Mesenchymal stem cell (in vitro differentiated cells and primary cell): ENCODE measurements around the gene PRELID1.

Experiments used
- DNase-seq: peaks from one replicate; pipeline ENCODE4 v3.0.0-alpha.2; 2013
- H2AFZ ChIP-seq: one replicate; pipeline ENCODE4 v1.6.1; 2013; ENCODE audit warnings: low read depth, mild to moderate bottlenecking, control low read depth, inconsistent platforms, low read length, moderate library complexity
- H2AK5ac ChIP-seq: 2 replicates; pipeline ENCODE4 v1.6.1; 2013; ENCODE audit warnings: low read length, moderate library complexity, mild to moderate bottlenecking, inconsistent platforms; ENCODE audit not compliant: severe bottlenecking
- H2BK120ac ChIP-seq: one replicate; pipeline ENCODE4 v1.6.1; 2013; ENCODE audit warnings: low read depth, mild to moderate bottlenecking, inconsistent platforms, low read length, moderate library complexity
- H2BK12ac ChIP-seq, 2 experiments: one replicate each; pipeline ENCODE4 v1.6.1; 2013; ENCODE audit warnings: inconsistent platforms in 2 of 2, low read length in 2 of 2, mild to moderate bottlenecking in 2 of 2, moderate library complexity in 2 of 2, control low read depth in 1 of 2
- H2BK15ac ChIP-seq: one replicate; pipeline ENCODE4 v1.6.1; 2013; ENCODE audit warnings: mild to moderate bottlenecking, low read depth, inconsistent platforms; ENCODE audit not compliant: poor library complexity, severe bottlenecking
- H2BK5ac ChIP-seq: 2 replicates; pipeline ENCODE4 v1.6.1; 2013; ENCODE audit warnings: low read depth, mild to moderate bottlenecking, low read length, control low read depth, inconsistent platforms; ENCODE audit not compliant: poor library complexity, severe bottlenecking
- H3K14ac ChIP-seq, 2 experiments: one replicate each; pipeline ENCODE4 v1.6.1; 2013; ENCODE audit warnings: inconsistent platforms in 2 of 2, low read length in 2 of 2, control low read depth in 1 of 2, mild to moderate bottlenecking in 1 of 2, moderate library complexity in 1 of 2
- H3K18ac ChIP-seq, 2 experiments: one replicate each; pipeline ENCODE4 v1.6.1; 2013; ENCODE audit warnings: inconsistent platforms in 2 of 2, low read length in 2 of 2, control low read depth in 1 of 2, low read depth in 1 of 2, mild to moderate bottlenecking in 1 of 2
- H3K23ac ChIP-seq, 2 experiments: one replicate each; pipeline ENCODE4 v1.6.1; 2013; ENCODE audit warnings: inconsistent platforms in 2 of 2, low read length in 2 of 2, mild to moderate bottlenecking in 2 of 2, moderate library complexity in 2 of 2, control low read depth in 1 of 2
- H3K27ac ChIP-seq: 2 replicates; pipeline ENCODE4 v1.5.1; 2013; ENCODE audit warnings: mild to moderate bottlenecking, moderate library complexity, low read length, control low read depth, inconsistent platforms; ENCODE audit not compliant: poor library complexity, severe bottlenecking
- H3K27me3 ChIP-seq, 2 experiments: 2 replicates each; pipeline versions ENCODE4 v1.6.1 to v1.7.0; 2013; ENCODE audit warnings: low read length in 2 of 2, mild to moderate bottlenecking in 2 of 2, moderate library complexity in 2 of 2, control low read depth in 1 of 2, inconsistent platforms in 1 of 2; ENCODE audit not compliant: control insufficient read depth in 1 of 2, insufficient read depth in 1 of 2
- H3K36me3 ChIP-seq, 2 experiments: 2 replicates each; pipeline versions ENCODE4 v1.6.1 to v1.7.0; 2013; ENCODE audit warnings: low read length in 2 of 2, control low read depth in 1 of 2, inconsistent platforms in 1 of 2, low read depth in 1 of 2, mild to moderate bottlenecking in 1 of 2; ENCODE audit not compliant: insufficient read depth in 2 of 2, control insufficient read depth in 1 of 2
- H3K4ac ChIP-seq, 2 experiments: one replicate each; pipeline ENCODE4 v1.6.1; 2013; ENCODE audit warnings: inconsistent platforms in 2 of 2, low read length in 2 of 2, mild to moderate bottlenecking in 2 of 2, moderate library complexity in 2 of 2, control low read depth in 1 of 2, low read depth in 1 of 2
- H3K4me1 ChIP-seq: 2 replicates; pipeline ENCODE4 v1.6.1; 2013; ENCODE audit warnings: low read depth, low read length, control low read depth; ENCODE audit not compliant: control insufficient read depth, insufficient read depth
- H3K4me2 ChIP-seq: 2 replicates; pipeline ENCODE4 v1.6.1; 2013; ENCODE audit warnings: low read length, mild to moderate bottlenecking, inconsistent platforms; ENCODE audit not compliant: poor library complexity, severe bottlenecking
- H3K4me3 ChIP-seq, 2 experiments: 2 replicates each; pipeline versions ENCODE4 v1.5.1 to v1.7.0; 2013; ENCODE audit warnings: low read length in 2 of 2, mild to moderate bottlenecking in 2 of 2, control low read depth in 1 of 2, low read depth in 1 of 2; ENCODE audit not compliant: insufficient read depth in 1 of 2
- H3K79me1 ChIP-seq: replicated peaks from 2 replicates; pipeline ENCODE4 v1.6.1; 2013; ENCODE audit warnings: mild to moderate bottlenecking, control low read depth, low read length, inconsistent platforms; ENCODE audit not compliant: poor library complexity, severe bottlenecking
- H3K9ac ChIP-seq: 2 replicates; pipeline ENCODE4 v1.7.0; 2013; ENCODE audit warnings: mild to moderate bottlenecking, low read length, moderate library complexity
- H3K9me3 ChIP-seq: 2 replicates; pipeline ENCODE4 v1.7.0; 2013; ENCODE audit warnings: mild to moderate bottlenecking, low read length; ENCODE audit not compliant: control insufficient read depth
- H4K8ac ChIP-seq: one replicate; pipeline ENCODE4 v1.6.1; 2013; ENCODE audit warnings: inconsistent platforms, mild to moderate bottlenecking, low read length, moderate library complexity
- H4K91ac ChIP-seq: one replicate; pipeline ENCODE4 v1.6.1; 2013; ENCODE audit warnings: mild to moderate bottlenecking, low read length, inconsistent platforms
- WGBS: methylation state at CpG from one replicate; pipeline ENCODE4 v1.1.7; 2013; ENCODE audit warnings: mixed read lengths; 5-methylcytosine and 5-hydroxymethylcytosine counted together

Gene PRELID1

GRCh38 chr5:177310757-177311391 lies 7.3 kb downstream of the PRELID1 start:
- H3K27ac ChIP-seq, result no peak overlapping the region
- no peaks in the 10 kb centered on the region for H3K27me3 ChIP-seq
- no peak overlapping the region for H3K18ac ChIP-seq
- H3K4me2 ChIP-seq, result peak overlapping the region; percentile 88
- no peak overlapping the region for H4K8ac ChIP-seq
- no peak overlapping the region for H2AK5ac ChIP-seq
- no peak overlapping the region for H3K14ac ChIP-seq
- H3K4me3 ChIP-seq, result peak overlapping the region; percentile 19 to 61
- H3K4me1 ChIP-seq, result peaks cover 30% of the 10 kb centered on the region
- H2BK15ac ChIP-seq, result no peak overlapping the region
- no peak overlapping the region for H2BK12ac ChIP-seq
- peaks cover 41% of the 10 kb centered on the region for H3K79me1 ChIP-seq
- no peak overlapping the region for H2AFZ ChIP-seq
- H3K23ac ChIP-seq, result no peak overlapping the region
- no peak overlapping the region for H4K91ac ChIP-seq
- H3K4ac ChIP-seq, result no peak overlapping the region
- no peak overlapping the region for H2BK5ac ChIP-seq
- H3K9me3 ChIP-seq, result no peaks in the 10 kb centered on the region
- 16% methylated on average over 13 of the region's 20 CpGs for WGBS
- H3K36me3 ChIP-seq, result peaks cover 16 to 34% of the 10 kb centered on the region in 2 experiments
- H2BK120ac ChIP-seq, result no peak overlapping the region
- H3K9ac ChIP-seq, result peak overlapping the region; percentile 13
- peak; percentile 43 for DNase-seq

GRCh38 chr5:177311392-177311722 lies 7.8 kb downstream of the PRELID1 start:
- Histone ChIP-seq H3K36me3 (peaks cover 12 to 29% of the 10 kb centered on the region in 2 experiments), H3K27me3 (no peaks in the 10 kb centered on the region), H3K9ac (peak overlapping the region; percentile 65), H2BK120ac (no peak overlapping the region), H3K4me3 (peak overlapping the region; percentile 61 to 83), H3K14ac (no peak overlapping the region), H3K23ac (no peak overlapping the region), H2BK5ac (no peak overlapping the region), H4K91ac (no peak overlapping the region), H3K27ac (no peak overlapping the region), H2AFZ (no peak overlapping the region), H4K8ac (no peak overlapping the region), H3K18ac (peak overlapping the region in 1 of 2 experiments; percentile 14), H3K4ac (no peak overlapping the region), H3K79me1 (peaks cover 41% of the 10 kb centered on the region), H3K9me3 (no peaks in the 10 kb centered on the region), H3K4me2 (peak overlapping the region; percentile 88), H2AK5ac (no peak overlapping the region), H2BK15ac (no peak overlapping the region), H3K4me1 (peaks cover 30% of the 10 kb centered on the region), H2BK12ac (no peak overlapping the region)
- DNase-seq, result peak; percentile 41
- WGBS, result under 1% methylated on average over 22 of the region's 23 CpGs

- Histone ChIP-seq H3K14ac (no peak within 1 kb of the TSS), H3K27ac (peak within 1 kb of the TSS; percentile 51), H3K4me1 (peaks cover 30% of the 10 kb centered on the region), H4K91ac (peak within 1 kb of the TSS; percentile 34), H4K8ac (peak within 1 kb of the TSS; percentile 35), H3K18ac (peak within 1 kb of the TSS in 1 of 2 experiments; percentile 46), H3K4me3 (peak within 1 kb of the TSS; percentile 61 to 83), H3K9ac (peak within 1 kb of the TSS; percentile 65), H3K36me3 (peaks cover 6 to 25% of the 10 kb centered on the region in 2 experiments), H3K27me3 (no peaks in the 10 kb centered on the region), H3K4me2 (peak within 1 kb of the TSS; percentile 88), H2BK15ac (peak within 1 kb of the TSS; percentile 31), H2AK5ac (no peak within 1 kb of the TSS), H3K79me1 (peaks cover 40% of the 10 kb centered on the region), H3K4ac (no peak within 1 kb of the TSS), H2BK5ac (no peak within 1 kb of the TSS), H3K23ac (no peak within 1 kb of the TSS), H2AFZ (no peak within 1 kb of the TSS), H2BK120ac (no peak within 1 kb of the TSS), H3K9me3 (no peaks in the 10 kb centered on the region), H2BK12ac (no peak within 1 kb of the TSS)
- DNase-seq, result peak; percentile 94
- WGBS, result under 1% methylated on average over 70 of the region's 78 CpGs
Observed at GRCh38 chr5:177311723-177312648, 8.4 kb downstream of the PRELID1 start, which contains the start of gene MXD3. Gene MXD3 (minus strand): TSS chr5:177311898. CDS start chr5:177311830, 68 bp downstream.

- no peak overlapping the region for H2AK5ac ChIP-seq
- no peak overlapping the region for H2BK120ac ChIP-seq
- H3K14ac ChIP-seq, result no peak overlapping the region
- DNase-seq, result no peak
- peaks cover 40% of the 10 kb centered on the region for H3K79me1 ChIP-seq
- H2AFZ ChIP-seq, result no peak overlapping the region
- H3K9ac ChIP-seq, result peak overlapping the region; percentile 59
- H3K27ac ChIP-seq, result no peak overlapping the region
- 9% methylated on average over 19 of the region's 19 CpGs for WGBS
- peak overlapping the region in 1 of 2 experiments; percentile 83 for H3K4me3 ChIP-seq
- no peaks in the 10 kb centered on the region for H3K9me3 ChIP-seq
- no peak overlapping the region for H3K23ac ChIP-seq
- H3K4ac ChIP-seq, result no peak overlapping the region
- peaks cover 29% of the 10 kb centered on the region for H3K4me1 ChIP-seq
- peak overlapping the region; percentile 35 for H4K8ac ChIP-seq
- H3K27me3 ChIP-seq, result no peaks in the 10 kb centered on the region
- peak overlapping the region; percentile 25 for H4K91ac ChIP-seq
- peak overlapping the region; percentile 77 for H3K4me2 ChIP-seq
- no peak overlapping the region for H3K18ac ChIP-seq
- H2BK15ac ChIP-seq, result peak overlapping the region; percentile 31
- H2BK12ac ChIP-seq, result no peak overlapping the region
- peaks cover 6 to 24% of the 10 kb centered on the region in 2 experiments for H3K36me3 ChIP-seq
- no peak overlapping the region for H2BK5ac ChIP-seq
Observed at GRCh38 chr5:177312649-177313181, 9.1 kb downstream of the PRELID1 start.
